Measurements from ENCODE around the gene PHOX2A.

DNA sequence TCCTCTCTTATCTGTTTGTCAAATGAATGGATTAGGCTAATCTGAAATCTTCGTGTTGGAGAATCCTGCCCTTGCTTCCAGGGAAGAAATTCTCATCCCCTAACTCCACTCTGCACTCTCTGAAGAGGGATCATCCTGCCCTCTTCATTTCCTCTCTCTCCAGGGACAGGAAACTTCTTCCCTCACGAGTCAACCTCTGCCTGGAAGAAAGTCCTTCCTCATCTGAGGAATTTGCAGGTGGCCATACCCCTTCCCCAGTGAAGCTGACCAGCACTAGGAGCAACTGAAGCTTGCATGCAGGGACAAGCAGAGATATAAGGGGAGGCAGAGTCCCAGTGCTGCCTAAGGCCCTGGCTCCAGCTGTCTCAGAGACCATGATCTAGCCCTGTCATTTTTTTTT, 3.6 kb upstream of the PHOX2A start:
- no peak for TF ChIP-seq POLR2A (IDR thresholded peaks at IDR 0.05)
- TF ChIP-seq, protein P1, sequence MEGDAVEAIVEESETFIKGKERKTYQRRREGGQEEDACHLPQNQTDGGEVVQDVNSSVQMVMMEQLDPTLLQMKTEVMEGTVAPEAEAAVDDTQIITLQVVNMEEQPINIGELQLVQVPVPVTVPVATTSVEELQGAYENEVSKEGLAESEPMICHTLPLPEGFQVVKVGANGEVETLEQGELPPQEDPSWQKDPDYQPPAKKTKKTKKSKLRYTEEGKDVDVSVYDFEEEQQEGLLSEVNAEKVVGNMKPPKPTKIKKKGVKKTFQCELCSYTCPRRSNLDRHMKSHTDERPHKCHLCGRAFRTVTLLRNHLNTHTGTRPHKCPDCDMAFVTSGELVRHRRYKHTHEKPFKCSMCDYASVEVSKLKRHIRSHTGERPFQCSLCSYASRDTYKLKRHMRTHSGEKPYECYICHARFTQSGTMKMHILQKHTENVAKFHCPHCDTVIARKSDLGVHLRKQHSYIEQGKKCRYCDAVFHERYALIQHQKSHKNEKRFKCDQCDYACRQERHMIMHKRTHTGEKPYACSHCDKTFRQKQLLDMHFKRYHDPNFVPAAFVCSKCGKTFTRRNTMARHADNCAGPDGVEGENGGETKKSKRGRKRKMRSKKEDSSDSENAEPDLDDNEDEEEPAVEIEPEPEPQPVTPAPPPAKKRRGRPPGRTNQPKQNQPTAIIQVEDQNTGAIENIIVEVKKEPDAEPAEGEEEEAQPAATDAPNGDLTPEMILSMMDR (IDR thresholded peaks at IDR 0.05) = no peak

Measured in vagina (tissue), 2 donors.